Keratinocyte (primary cell): ENCODE measurements around the gene TACR1. TPM values are rescaled to one million over a fixed set of nuclear protein-coding genes. Genes with fewer than 3 reads are reported as not detected.

Source experiments
- DNase-seq: peaks from one replicate; pipeline ENCODE4 v3.0.0-alpha.2; 2011; ENCODE audit warnings: low read depth, missing footprints, low spot score
- FAIRE-seq: peaks from 2 replicates; lab custom pipeline; 2011; peaks lifted over from hg19 to GRCh38; lab: Jason Lieb, UNC
- H2AFZ ChIP-seq: 2 replicates; pipeline ENCODE4 v1.6.0; 2012; ENCODE audit warnings: low read length, control low read depth, inconsistent platforms; ENCODE audit not compliant: control insufficient read depth
- H3K27ac ChIP-seq: 2 replicates; pipeline ENCODE4 v1.5.1; 2011; ENCODE audit warnings: low read length; ENCODE audit not compliant: control insufficient read depth, insufficient read depth
- H3K27me3 ChIP-seq: 3 replicates; pipeline ENCODE4 v1.6.0; 2011; ENCODE audit warnings: low read length; ENCODE audit not compliant: control insufficient read depth, insufficient read depth; ENCODE audit errors: extremely low read depth
- H3K36me3 ChIP-seq, 2 experiments: 2 replicates in 1 of 2; 3 replicates in 1 of 2; pipeline ENCODE4 v1.5.1; 2011; ENCODE audit warnings: low read length in 2 of 2, mild to moderate bottlenecking in 1 of 2; ENCODE audit not compliant: control insufficient read depth in 2 of 2, insufficient read depth in 2 of 2; ENCODE audit errors: extremely low read depth in 1 of 2
- H3K4me1 ChIP-seq: 3 replicates; pipeline ENCODE4 v1.5.1; 2011; ENCODE audit warnings: low read length; ENCODE audit not compliant: control insufficient read depth, insufficient read depth; ENCODE audit errors: extremely low read depth
- H3K4me2 ChIP-seq: 3 replicates; pipeline ENCODE4 v1.6.0; 2011; ENCODE audit warnings: low read depth, low read length; ENCODE audit not compliant: control insufficient read depth, insufficient read depth; ENCODE audit errors: extremely low read depth
- H3K4me3 ChIP-seq, 3 experiments: fragments of 200-600 bp in 1 of 3; sonication (generic) in 1 of 3; 2 replicates in 2 of 3; 3 replicates in 1 of 3; pipeline ENCODE4 v1.5.1; 2011 to 2016; ENCODE audit warnings: low read length in 3 of 3, mild to moderate bottlenecking in 3 of 3, control low read depth in 2 of 3, inconsistent platforms in 1 of 3, low read depth in 1 of 3, mixed read lengths in 1 of 3, mixed run types in 1 of 3, moderate library complexity in 1 of 3; ENCODE audit not compliant: control insufficient read depth in 2 of 3, insufficient read depth in 2 of 3; ENCODE audit errors: extremely low read depth in 1 of 3
- H3K79me2 ChIP-seq: 2 replicates; pipeline ENCODE4 v1.6.0; 2012; ENCODE audit warnings: low read length; ENCODE audit not compliant: control insufficient read depth, insufficient read depth
- H3K9ac ChIP-seq: 3 replicates; pipeline ENCODE4 v1.6.0; 2011; ENCODE audit warnings: low read length; ENCODE audit not compliant: control insufficient read depth, insufficient read depth; ENCODE audit errors: extremely low read depth
- H3K9me1 ChIP-seq: 3 replicates; pipeline ENCODE4 v1.6.0; 2011; ENCODE audit warnings: low read length; ENCODE audit not compliant: control insufficient read depth, insufficient read depth; ENCODE audit errors: extremely low read depth
- H3K9me3 ChIP-seq: 2 replicates; pipeline ENCODE4 v1.5.1; 2012; ENCODE audit warnings: low read depth, low read length; ENCODE audit not compliant: control insufficient read depth
- H4K20me1 ChIP-seq: 3 replicates; pipeline ENCODE4 v1.6.0; 2011; ENCODE audit warnings: low read length; ENCODE audit not compliant: control insufficient read depth, insufficient read depth; ENCODE audit errors: extremely low read depth
- EZH2 ChIP-seq: IDR thresholded peaks from one replicate; pipeline ENCODE4 v1.6.1; 2012; ENCODE audit warnings: inconsistent platforms, mild to moderate bottlenecking, low read length, moderate library complexity
- dilution Hi-C: fragments of 300-500 bp; cut with MboI; formaldehyde crosslinking; loops from one replicate; pipeline ENCODE4 v1.7.0; 2020; ENCODE audit warnings: low sequenced_read_pairs; ENCODE audit not compliant: extremely low pct_ligation_motif_present
- polyA plus RNA-seq, 5 experiments: library from polyadenylated mRNA; depleted of rRNA in 3 of 5; stranded (reverse) in 3 of 5; stranded (forward) in 1 of 5; unstranded in 1 of 5; fragments of >200 nt; gene quantifications; 1 replicate in 1 of 5; 2 replicates in 3 of 5; 3 replicates in 1 of 5; pipeline versions ENCODE4 v1.2.1 to v1.2.3, GENCODE V29; 2011 to 2012; ENCODE audit warnings: missing spikeins in 2 of 5, low read depth in 1 of 5, low replicate concordance in 1 of 5
- TF ChIP-seq, protein P1 (sequence below), 3 experiments: IDR thresholded peaks in 1 of 3; conservative IDR thresholded peaks in 1 of 3; optimal IDR thresholded peaks in 1 of 3; 2 replicates in 2 of 3; 3 replicates in 1 of 3; pipeline versions ENCODE3 to v1.5.1; 2011; ENCODE audit warnings: low read length in 3 of 3, mild to moderate bottlenecking in 3 of 3, moderate library complexity in 2 of 3, control low read depth in 1 of 3, inconsistent platforms in 1 of 3; ENCODE audit not compliant: insufficient read depth in 2 of 3; ENCODE audit errors: extremely low read depth in 1 of 3

Gene TACR1
- polyA plus RNA-seq, 1 donor (not counting 4 experiments of a cell fraction or from before 2014, with no cell fraction given), result not detected

- Histone ChIP-seq H3K9me3 (no peaks in the 10 kb centered on the region), H4K20me1 (no peaks in the 10 kb centered on the region), H3K4me1 (no peaks in the 10 kb centered on the region), H3K4me3 (no peak overlapping the region), H3K4me2 (no peak overlapping the region), H3K9me1 (no peaks in the 10 kb centered on the region), H3K9ac (no peak overlapping the region), H3K27me3 (no peaks in the 10 kb centered on the region), H3K36me3 (no peaks in the 10 kb centered on the region), H3K79me2 (no peaks in the 10 kb centered on the region), H2AFZ (no peak overlapping the region), H3K27ac (no peak overlapping the region)
- FAIRE-seq, result no peak
- dilution Hi-C loops, result no loop called here
- TF ChIP-seq, protein P1, sequence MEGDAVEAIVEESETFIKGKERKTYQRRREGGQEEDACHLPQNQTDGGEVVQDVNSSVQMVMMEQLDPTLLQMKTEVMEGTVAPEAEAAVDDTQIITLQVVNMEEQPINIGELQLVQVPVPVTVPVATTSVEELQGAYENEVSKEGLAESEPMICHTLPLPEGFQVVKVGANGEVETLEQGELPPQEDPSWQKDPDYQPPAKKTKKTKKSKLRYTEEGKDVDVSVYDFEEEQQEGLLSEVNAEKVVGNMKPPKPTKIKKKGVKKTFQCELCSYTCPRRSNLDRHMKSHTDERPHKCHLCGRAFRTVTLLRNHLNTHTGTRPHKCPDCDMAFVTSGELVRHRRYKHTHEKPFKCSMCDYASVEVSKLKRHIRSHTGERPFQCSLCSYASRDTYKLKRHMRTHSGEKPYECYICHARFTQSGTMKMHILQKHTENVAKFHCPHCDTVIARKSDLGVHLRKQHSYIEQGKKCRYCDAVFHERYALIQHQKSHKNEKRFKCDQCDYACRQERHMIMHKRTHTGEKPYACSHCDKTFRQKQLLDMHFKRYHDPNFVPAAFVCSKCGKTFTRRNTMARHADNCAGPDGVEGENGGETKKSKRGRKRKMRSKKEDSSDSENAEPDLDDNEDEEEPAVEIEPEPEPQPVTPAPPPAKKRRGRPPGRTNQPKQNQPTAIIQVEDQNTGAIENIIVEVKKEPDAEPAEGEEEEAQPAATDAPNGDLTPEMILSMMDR (optimal IDR thresholded peaks at IDR 0.05 in 1 of 3, IDR thresholded peaks at IDR 0.05 in 1 of 3, conservative IDR thresholded peaks at IDR 0.05 in 1 of 3; ENCODE audit: extremely low read depth in 1 of 3, insufficient read depth in 2 of 3, low read length in 3 of 3), result no peak
- no peak for TF ChIP-seq EZH2
- DNase-seq, result no peak
Observed at GRCh38 chr2:75025216-75025615, 174.1 kb downstream of the TACR1 start.

DNA sequence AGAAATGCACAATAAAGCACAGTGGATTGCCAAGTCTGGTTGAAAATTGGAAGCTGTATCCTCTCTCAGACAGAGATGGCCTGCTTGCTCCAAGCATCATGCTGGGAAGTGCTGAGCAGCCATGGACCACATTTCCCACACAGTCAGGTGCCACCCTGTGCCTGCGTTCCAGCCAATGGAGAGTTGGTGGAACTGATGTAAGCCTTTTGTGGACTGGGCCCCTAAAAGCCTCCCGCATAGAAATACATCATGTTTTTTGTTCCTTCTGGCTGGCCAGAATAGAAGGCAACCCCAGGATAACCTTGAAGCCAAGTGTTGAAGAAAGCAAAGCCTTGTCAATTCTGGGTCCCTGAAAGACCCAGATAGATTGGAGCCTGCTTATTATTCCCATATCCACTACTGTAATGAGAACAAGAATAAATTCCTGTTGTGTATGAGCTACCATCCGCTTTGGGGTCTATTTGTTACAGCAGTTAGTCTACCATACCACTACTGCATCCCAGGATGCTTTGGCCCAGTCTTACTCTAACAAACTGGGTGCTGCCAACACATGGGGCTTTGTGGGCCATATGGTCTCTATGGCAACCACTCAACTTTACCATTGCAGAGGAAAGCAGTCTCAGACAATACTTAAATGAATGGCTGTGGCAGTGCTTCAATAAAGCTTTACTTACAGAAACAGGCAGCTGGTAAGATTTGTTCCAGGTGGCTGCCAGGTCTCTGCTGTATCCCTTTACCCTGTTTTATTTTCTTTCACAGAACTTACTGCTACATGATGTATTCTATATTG lies 175.5 kb downstream of the TACR1 start:
- Histone ChIP-seq H3K27me3 (no peaks in the 10 kb centered on the region), H3K27ac (no peak overlapping the region), H4K20me1 (no peaks in the 10 kb centered on the region), H3K4me3 (no peak overlapping the region), H3K79me2 (no peaks in the 10 kb centered on the region), H3K36me3 (no peaks in the 10 kb centered on the region), H3K9me1 (no peaks in the 10 kb centered on the region), H3K4me2 (no peak overlapping the region), H2AFZ (no peak overlapping the region), H3K9ac (no peak overlapping the region), H3K9me3 (no peaks in the 10 kb centered on the region), H3K4me1 (no peaks in the 10 kb centered on the region)
- FAIRE-seq (no peak), DNase-seq (no peak)
- TF ChIP-seq, protein P1 (optimal IDR thresholded peaks at IDR 0.05 in 1 of 3, IDR thresholded peaks at IDR 0.05 in 1 of 3, conservative IDR thresholded peaks at IDR 0.05 in 1 of 3; ENCODE audit: extremely low read depth in 1 of 3, insufficient read depth in 2 of 3, low read length in 3 of 3), result no peak
- TF ChIP-seq EZH2, result no peak
- dilution Hi-C loops, result no loop called here
